Measurements from ENCODE around the gene EFNA5.

DNA sequence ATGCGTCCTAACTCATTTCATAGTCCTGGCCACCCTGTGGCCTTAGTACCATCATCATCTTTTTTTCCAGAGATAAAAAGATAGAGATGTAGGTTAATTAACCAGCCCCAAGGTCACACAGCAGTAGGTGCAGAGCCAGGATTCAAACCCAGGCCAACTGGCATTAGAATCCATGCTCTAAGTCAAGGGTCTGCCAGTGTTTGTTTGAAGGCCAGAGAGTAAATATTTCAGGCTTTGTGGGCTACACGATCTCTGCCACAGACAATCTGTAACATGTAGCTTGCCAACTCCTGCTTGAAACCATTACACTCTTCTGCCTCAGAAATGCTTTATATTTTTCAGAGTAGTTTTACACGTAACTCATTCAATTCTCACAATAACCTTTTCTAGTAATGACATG, 119.6 kb downstream of the EFNA5 start:
- TF ChIP-seq EZH2 (IDR thresholded peaks at IDR 0.05; ENCODE audit: insufficient read depth, poor library complexity, severe bottlenecking) (no peak), EZH2phosphoT487 (IDR thresholded peaks at IDR 0.05; ENCODE audit: insufficient read depth, low read depth) (no peak)
